ENCODE results near the gene CRIP2. TPM values are rescaled to one million over a fixed set of nuclear protein-coding genes. Genes with fewer than 3 reads are reported as not detected.

Gene CRIP2
- total RNA-seq, 3 donors from 2014 or later, result 0.90 to 1.4 (median 0.91) TPM

- ATAC-seq, result no peak
- H3K9me3 Mint-ChIP-seq, result no peaks in the 10 kb centered on the region
- peaks cover 15% of the 10 kb centered on the region for H3K4me1 Mint-ChIP-seq (ENCODE audit: low read depth)
- no peaks in the 10 kb centered on the region for H3K36me3 Mint-ChIP-seq (ENCODE audit: insufficient read depth)
- no peaks in the 10 kb centered on the region for H3K27me3 Mint-ChIP-seq (ENCODE audit: low read depth)
- no peak for DNase-seq
- no peak overlapping the region for H3K4me3 Mint-ChIP-seq
Measured at GRCh38 chr14:105473033-105473676, 1.5 kb upstream of the CRIP2 start.

DNA sequence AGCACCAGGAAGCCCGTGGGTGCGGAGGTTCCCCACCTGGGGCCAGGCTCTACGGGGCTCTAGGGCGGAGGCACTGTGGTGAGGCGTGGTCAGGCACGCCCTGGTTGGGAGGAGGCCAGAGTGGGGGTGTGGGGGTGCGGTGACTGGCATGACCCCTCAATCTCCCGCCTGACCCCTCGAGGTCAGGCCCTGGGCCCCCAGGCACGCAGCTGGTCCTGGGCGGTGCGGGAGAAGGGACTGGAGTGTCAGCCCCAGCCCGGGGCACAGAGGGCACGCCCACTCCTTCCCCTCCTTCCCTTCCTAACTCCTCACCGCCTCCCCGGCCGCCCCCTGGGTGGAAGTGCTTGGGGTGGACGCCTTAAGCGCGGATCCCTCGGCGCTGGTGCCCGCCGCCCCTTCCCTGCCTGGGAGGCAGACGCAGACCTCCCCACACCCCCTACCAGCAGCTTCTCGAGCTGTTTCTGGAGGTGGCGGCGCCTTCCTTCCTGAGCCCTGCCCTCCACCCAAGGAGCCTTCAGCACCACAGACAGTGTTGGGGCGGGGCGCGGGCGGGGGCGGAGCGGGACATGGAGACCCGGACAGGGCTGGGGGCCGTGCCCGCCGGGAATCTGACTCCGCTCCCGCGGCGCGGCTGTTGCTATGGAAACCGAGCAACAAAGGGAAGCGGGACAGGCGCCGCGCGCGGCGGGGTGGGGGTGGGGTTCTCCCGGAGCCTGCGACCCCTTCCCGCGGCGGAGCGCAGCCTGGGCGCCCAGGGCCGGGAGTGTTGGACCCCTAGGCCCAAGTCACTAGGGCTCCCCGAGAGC is 741 bp upstream of the CRIP2 start:
- no peaks in the 10 kb centered on the region for H3K9me3 Mint-ChIP-seq

GRCh38 chr14:105475269-105476096 is 862 bp downstream of the CRIP2 start:
- ATAC-seq, result no peak
- Mint-ChIP-seq H3K4me1 (ENCODE audit: low read depth) (peaks cover 22% of the 10 kb centered on the region), H3K9me3 (no peaks in the 10 kb centered on the region)

More for the DNA sequence above, 741 bp upstream of the CRIP2 start:
- Mint-ChIP-seq H3K4me1 (ENCODE audit: low read depth) (peaks cover 15% of the 10 kb centered on the region), H3K36me3 (ENCODE audit: insufficient read depth) (no peaks in the 10 kb centered on the region), H3K4me3 (peak overlapping the region; percentile 68), H3K27me3 (ENCODE audit: low read depth) (no peaks in the 10 kb centered on the region)
- DNase-seq, result peak; percentile 58
- ATAC-seq, result peak; percentile 65 to 72

DNA sequence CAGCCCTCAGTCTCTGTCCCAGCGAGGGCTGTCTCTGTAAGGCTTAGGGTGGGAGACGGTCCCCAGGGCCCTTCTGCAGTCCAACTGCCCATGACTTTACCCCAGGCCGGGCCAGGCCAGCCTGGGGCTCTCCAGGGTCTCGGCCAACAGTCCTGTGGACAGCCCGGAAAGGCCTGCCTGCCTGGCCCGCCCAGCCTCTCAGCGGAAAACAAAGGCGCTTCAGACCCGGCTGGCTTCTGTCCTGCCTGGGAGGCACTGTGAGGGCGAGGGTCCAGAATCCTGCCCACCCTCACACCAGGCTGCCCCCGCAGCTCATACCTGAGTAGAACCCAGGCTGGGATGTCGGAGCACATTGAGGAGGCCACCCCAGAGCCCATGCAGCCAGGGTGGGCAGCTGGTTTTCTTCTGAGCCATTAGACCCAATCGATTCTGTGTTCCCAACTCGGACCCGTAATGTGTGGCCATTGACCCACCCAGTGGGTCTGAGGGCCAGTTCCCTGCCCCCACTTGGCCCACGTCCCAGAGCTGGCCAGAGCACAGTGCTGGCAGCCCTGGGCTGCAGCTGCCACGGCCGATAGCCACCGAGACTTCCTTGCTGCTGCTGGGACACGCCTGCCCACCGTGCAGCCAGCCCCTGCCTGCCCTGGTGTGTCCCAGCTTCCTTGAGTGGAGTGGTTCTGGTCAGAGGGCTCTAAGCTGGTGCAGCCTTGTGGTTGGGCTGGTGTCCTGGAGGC is 1.6 kb downstream of the CRIP2 start:
- H3K27me3 Mint-ChIP-seq (ENCODE audit: low read depth), result no peaks in the 10 kb centered on the region
- H3K4me1 Mint-ChIP-seq (ENCODE audit: low read depth), result peaks cover 30% of the 10 kb centered on the region
- H3K4me3 Mint-ChIP-seq, result no peak overlapping the region
- no peaks in the 10 kb centered on the region for H3K9me3 Mint-ChIP-seq
- DNase-seq (no peak), ATAC-seq (no peak)
- H3K36me3 Mint-ChIP-seq (ENCODE audit: insufficient read depth), result no peaks in the 10 kb centered on the region

More at GRCh38 chr14:105475269-105476096, 862 bp downstream of the CRIP2 start:
- DNase-seq, result no peak
- Mint-ChIP-seq H3K27me3 (ENCODE audit: low read depth) (no peaks in the 10 kb centered on the region), H3K4me3 (peak overlapping the region; percentile 59), H3K36me3 (ENCODE audit: insufficient read depth) (no peaks in the 10 kb centered on the region)

- Mint-ChIP-seq H3K36me3 (ENCODE audit: insufficient read depth) (no peaks in the 10 kb centered on the region), H3K4me3 (peak overlapping the region; percentile 38), H3K27me3 (ENCODE audit: low read depth) (no peaks in the 10 kb centered on the region), H3K9me3 (no peaks in the 10 kb centered on the region), H3K4me1 (ENCODE audit: low read depth) (peaks cover 36% of the 10 kb centered on the region)
- DNase-seq, result no peak
- ATAC-seq, result no peak
Measured at GRCh38 chr14:105476831-105477659, 2.4 kb downstream of the CRIP2 start.

GRCh38 chr14:105477660-105478397 is 3.2 kb downstream of the CRIP2 start:
- ATAC-seq, result no peak
- Mint-ChIP-seq H3K27me3 (ENCODE audit: low read depth) (no peaks in the 10 kb centered on the region), H3K9me3 (no peaks in the 10 kb centered on the region), H3K36me3 (ENCODE audit: insufficient read depth) (no peaks in the 10 kb centered on the region), H3K4me1 (ENCODE audit: low read depth) (peaks cover 44% of the 10 kb centered on the region), H3K4me3 (no peak overlapping the region)
- DNase-seq, result peak; percentile 41

GRCh38 chr14:105478398-105479251 is 4.0 kb downstream of the CRIP2 start:
- no peak for DNase-seq
- peaks cover 47% of the 10 kb centered on the region for H3K4me1 Mint-ChIP-seq (ENCODE audit: low read depth)
- no peaks in the 10 kb centered on the region for H3K9me3 Mint-ChIP-seq
- H3K36me3 Mint-ChIP-seq (ENCODE audit: insufficient read depth), result no peaks in the 10 kb centered on the region
- no peak for ATAC-seq
- H3K27me3 Mint-ChIP-seq (ENCODE audit: low read depth), result no peaks in the 10 kb centered on the region
- no peak overlapping the region for H3K4me3 Mint-ChIP-seq

DNA sequence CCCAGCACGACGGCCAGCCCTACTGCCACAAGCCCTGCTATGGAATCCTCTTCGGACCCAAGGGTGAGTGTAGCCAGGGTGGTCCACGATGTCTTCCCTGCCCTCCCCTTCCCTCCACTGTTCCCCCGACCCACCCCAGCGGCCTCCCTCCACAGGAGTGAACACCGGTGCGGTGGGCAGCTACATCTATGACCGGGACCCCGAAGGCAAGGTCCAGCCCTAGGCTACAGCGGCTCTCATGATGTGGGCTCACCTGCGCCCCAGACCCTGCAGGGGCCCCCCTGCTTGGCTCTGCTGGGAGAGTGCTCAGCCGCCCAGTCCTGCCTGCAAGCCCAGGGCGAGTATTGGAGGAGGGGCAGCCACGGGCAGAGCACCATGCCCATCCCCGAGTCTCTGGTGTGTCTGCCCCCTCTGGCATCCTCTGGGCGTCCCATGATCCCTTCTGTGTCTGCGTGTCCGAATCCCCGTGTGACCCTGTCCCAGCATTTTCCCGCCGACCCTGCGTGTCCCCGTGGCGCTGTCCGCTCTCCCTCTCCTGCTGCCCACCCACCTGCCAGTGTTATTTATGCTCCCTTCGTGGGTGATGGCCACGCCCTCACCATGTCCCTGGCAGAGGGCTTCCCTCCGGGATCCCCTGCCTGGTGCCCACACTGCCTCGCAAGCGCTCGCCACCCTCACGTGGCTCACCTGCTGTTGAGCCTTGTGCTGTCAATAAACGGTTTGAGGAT is 5.0 kb downstream of the CRIP2 start:
- H3K9me3 Mint-ChIP-seq, result no peaks in the 10 kb centered on the region
- H3K36me3 Mint-ChIP-seq (ENCODE audit: insufficient read depth), result no peaks in the 10 kb centered on the region
- no peak for ATAC-seq
- H3K4me1 Mint-ChIP-seq (ENCODE audit: low read depth), result peaks cover 54% of the 10 kb centered on the region
- peak overlapping the region; percentile 16 for H3K4me3 Mint-ChIP-seq
- no peaks in the 10 kb centered on the region for H3K27me3 Mint-ChIP-seq (ENCODE audit: low read depth)
- no peak for DNase-seq

DNA sequence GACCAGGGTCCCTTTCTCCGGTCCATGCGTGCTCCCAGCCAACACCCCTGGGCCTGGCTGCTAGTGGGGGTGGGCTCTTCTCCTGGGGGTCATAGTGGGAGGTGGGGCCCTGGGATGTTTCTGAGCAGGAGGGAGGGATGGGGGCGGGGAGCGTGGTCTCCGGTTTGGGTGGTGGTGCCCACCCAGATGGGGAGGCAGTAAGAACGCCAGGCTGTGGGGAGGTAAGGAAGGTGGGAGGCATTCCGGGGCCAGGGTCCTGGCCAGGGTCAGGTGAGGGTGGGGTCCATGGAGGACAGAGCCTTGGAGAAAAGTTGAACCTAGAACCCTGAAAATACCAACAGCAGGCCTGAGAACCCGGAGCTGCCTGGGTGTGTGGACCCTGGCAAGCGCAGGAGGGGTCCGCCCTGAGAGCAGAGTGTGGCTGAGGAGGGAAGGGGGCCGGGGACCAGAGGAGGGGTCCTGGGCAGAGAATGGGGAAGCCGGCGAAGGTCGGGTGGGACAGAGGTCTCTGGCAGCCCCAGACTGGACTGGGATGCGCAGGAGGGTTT is 5.7 kb downstream of the CRIP2 start:
- Mint-ChIP-seq H3K27me3 (ENCODE audit: low read depth) (no peaks in the 10 kb centered on the region), H3K4me3 (no peak overlapping the region), H3K4me1 (ENCODE audit: low read depth) (peaks cover 60% of the 10 kb centered on the region), H3K36me3 (ENCODE audit: insufficient read depth) (no peaks in the 10 kb centered on the region), H3K9me3 (no peaks in the 10 kb centered on the region)
- no peak for DNase-seq
- ATAC-seq, result no peak

DNA sequence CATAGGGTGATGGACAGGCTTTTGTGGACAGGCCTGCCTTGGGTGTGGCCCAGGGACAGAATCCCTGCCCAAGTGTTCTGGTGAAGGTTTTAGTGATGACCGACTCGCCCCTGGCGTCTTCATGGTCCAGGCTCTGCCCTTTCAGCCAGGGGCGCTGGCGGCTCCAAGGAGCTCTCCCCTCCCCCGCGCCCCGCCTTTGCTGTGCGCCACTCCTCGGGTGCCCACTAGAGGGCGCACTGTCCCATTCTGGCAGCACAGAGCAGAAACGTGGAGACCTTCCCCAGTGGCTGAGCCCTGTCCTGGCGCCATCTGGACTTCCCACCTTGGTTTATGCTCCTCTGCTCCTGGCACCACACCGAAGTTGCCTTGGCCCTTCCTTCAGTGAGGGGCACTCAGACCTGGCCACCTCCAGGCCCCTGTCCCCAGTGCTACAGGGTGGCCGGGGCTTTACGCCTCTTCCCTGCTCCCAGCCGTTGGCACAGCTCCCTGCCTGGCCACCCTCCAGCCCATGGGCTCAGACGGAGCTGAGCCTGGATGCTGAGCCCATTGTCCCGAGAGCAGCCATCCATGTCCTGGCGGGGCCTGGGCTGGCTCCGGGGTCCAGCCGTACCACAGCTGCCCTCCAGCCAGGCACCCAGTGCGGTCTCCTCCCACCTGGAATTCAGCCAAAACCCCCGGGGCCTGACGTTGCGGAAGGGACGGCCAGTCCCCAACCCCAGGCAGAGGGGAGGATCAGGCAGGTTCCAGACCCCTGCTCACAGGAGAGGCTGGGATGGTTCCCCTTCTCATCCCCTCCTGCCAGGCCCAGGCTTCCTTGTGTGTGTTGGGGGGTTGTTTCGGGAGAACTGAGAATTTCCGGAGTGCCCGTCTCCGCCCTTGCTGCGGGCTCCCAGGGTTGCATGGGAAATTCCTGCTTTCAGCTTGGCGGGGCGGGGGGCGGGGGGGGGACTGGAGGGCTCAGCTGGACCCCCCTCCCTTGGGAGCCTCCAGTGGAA is 6.5 kb downstream of the CRIP2 start:
- peaks cover 66% of the 10 kb centered on the region for H3K4me1 Mint-ChIP-seq (ENCODE audit: low read depth)

More for the DNA sequence above, 6.5 kb downstream of the CRIP2 start:
- peak overlapping the region; percentile 73 for H3K4me3 Mint-ChIP-seq
- DNase-seq (peak; percentile 87), ATAC-seq (peak; percentile 64 to 66)
- no peaks in the 10 kb centered on the region for H3K9me3 Mint-ChIP-seq
- H3K27me3 Mint-ChIP-seq (ENCODE audit: low read depth), result no peaks in the 10 kb centered on the region
- no peaks in the 10 kb centered on the region for H3K36me3 Mint-ChIP-seq (ENCODE audit: insufficient read depth)

Measured in activated T-cell treated with anti-CD3 and anti-CD28 coated beads, Interleukin-2, amount 50 U/mL, for 4 hours (primary cell).